BJ (cell line): ENCODE results near the gene NKAIN2. TPM values are rescaled to one million over a fixed set of nuclear protein-coding genes. Genes with fewer than 3 reads are reported as not detected.

Experiments
- CTCF ChIA-PET: fragments of 350-600 bp; formaldehyde crosslinking; extraction: SDS; loops from one replicate; lab custom pipeline; 2021; ENCODE audit warnings: antibody characterized with exemption, inconsistent platforms; lab: Yijun Ruan, JAX
- POLR2A ChIA-PET: fragments of 300-600 bp; sonication (Branson Sonifier 250); formaldehyde crosslinking; extraction: SDS; loops from one replicate; lab custom pipeline; 2021; ENCODE audit warnings: antibody characterized with exemption; lab: Charles Lee
- DNase-seq: peaks from one replicate; pipeline ENCODE4 v3.0.0-alpha.2; 2011; ENCODE audit warnings: low read depth
- H3K27me3 ChIP-seq: 2 replicates; pipeline ENCODE4 v1.6.0; 2011; ENCODE audit warnings: low read length; ENCODE audit not compliant: control insufficient read depth, insufficient read depth
- H3K36me3 ChIP-seq: 2 replicates; pipeline ENCODE4 v1.5.1; 2011; ENCODE audit warnings: low read length; ENCODE audit not compliant: control insufficient read depth, insufficient read depth
- H3K4me3 ChIP-seq: 2 replicates; pipeline ENCODE4 v1.5.1; 2011; ENCODE audit warnings: low read depth, mild to moderate bottlenecking, control low read depth, low read length
- polyA plus RNA-seq: library from polyadenylated mRNA; depleted of rRNA; stranded (reverse); fragments of >200 nt; gene quantifications from 2 replicates; pipeline ENCODE4 v1.2.3, GENCODE V29; 2011
- TF ChIP-seq, protein P1 (sequence below): IDR thresholded peaks from 2 replicates; pipeline ENCODE4 v1.5.1; 2011; ENCODE audit warnings: low read depth, mild to moderate bottlenecking, control low read depth, inconsistent platforms, low read length, moderate library complexity; ENCODE audit not compliant: insufficient read depth

NKAIN2 gene
- polyA plus RNA-seq, 1 experiment = not detected

DNA sequence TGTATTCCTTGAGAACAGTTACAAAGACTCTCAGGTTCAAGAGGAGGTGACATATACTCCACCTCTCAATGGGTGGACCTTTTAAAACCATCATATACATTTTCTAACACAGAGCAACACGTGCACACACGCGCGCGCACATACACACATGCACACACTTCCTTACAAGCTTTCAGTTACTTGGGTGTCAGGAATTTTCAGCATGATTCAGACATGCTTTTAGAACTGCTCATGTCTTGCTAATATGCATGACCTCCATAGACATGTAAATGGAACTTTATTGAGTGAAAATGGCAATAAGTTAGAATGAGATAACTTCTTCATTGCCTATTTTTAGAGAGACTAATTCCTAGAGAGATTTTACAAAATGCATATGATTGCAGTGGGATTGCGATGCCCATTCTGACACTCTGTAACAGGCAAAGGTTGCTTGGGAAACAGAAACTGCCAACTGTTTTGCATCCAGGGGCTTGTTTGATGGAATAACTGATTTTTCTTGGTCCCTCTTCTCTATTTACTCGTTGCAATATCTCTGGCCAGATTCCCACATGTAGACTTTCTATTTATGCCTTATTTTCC lies 627.2 kb downstream of the NKAIN2 start:
- CTCF ChIA-PET = no interaction called here
- H3K4me3 ChIP-seq = no peak overlapping the region
- no peak for DNase-seq
- POLR2A ChIA-PET = no interaction called here
- no peaks in the 10 kb centered on the region for H3K27me3 ChIP-seq
- no peaks in the 10 kb centered on the region for H3K36me3 ChIP-seq
- TF ChIP-seq, protein P1, sequence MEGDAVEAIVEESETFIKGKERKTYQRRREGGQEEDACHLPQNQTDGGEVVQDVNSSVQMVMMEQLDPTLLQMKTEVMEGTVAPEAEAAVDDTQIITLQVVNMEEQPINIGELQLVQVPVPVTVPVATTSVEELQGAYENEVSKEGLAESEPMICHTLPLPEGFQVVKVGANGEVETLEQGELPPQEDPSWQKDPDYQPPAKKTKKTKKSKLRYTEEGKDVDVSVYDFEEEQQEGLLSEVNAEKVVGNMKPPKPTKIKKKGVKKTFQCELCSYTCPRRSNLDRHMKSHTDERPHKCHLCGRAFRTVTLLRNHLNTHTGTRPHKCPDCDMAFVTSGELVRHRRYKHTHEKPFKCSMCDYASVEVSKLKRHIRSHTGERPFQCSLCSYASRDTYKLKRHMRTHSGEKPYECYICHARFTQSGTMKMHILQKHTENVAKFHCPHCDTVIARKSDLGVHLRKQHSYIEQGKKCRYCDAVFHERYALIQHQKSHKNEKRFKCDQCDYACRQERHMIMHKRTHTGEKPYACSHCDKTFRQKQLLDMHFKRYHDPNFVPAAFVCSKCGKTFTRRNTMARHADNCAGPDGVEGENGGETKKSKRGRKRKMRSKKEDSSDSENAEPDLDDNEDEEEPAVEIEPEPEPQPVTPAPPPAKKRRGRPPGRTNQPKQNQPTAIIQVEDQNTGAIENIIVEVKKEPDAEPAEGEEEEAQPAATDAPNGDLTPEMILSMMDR = no peak

DNA sequence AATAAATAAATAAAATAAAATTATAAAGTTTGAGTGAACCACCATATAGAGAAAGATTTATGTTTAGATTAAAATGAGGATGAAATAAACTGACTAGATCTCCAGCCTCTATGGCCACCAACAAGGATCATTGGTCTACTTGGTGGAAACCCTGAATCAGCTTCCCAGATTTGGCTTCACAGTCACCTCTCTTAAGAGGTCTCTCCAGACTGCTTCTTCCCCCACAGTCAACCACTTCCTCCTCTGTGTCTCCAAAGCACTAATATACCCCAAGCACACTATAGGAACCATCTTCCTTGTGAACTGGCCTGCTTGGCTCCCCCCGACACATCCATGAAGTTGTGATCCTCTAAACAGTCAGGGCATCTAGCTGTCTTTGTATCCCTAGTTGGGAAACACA lies 629.0 kb downstream of the NKAIN2 start:
- Histone ChIP-seq H3K27me3 (no peaks in the 10 kb centered on the region), H3K4me3 (no peak overlapping the region), H3K36me3 (no peaks in the 10 kb centered on the region)
- ChIA-PET CTCF (no interaction called here), POLR2A (no interaction called here)
- TF ChIP-seq, protein P1 = no peak
- DNase-seq = no peak

DNA sequence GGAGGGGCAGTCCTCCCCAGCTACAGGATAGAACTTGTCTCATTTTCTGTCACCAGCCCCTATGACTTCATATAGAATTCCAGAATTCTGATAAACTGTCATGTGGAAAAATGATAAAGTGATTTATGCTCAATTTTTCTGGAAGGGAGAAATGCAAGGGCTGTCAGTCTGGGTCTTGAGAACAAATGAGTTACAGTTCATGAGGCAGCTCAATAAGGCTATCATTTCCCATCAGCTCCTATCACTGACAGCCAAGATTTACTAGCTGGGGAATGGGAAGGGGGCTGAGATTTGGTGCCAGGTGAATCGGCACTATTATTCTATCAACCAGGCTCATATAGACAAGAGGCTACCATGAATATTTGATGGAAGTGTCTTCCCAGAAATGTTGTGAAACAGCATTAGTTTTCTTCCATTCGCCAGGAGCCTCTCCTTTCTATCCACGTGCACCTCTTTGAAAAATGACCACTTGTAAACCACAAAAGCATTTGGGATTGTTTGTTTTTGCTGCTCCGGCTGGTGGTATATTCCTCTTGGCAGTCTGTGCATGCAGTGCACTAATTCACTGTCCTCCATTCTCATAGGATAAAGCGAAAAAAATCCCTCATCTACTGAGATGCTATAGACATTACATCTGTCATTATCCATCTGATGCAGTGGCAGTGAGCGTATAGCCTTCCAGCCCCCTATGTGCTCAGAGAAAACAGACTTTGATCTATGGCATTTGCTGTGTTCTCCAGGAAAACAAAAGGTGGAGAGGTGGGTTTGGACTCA lies 629.9 kb downstream of the NKAIN2 start:
- DNase-seq = no peak
- CTCF ChIA-PET = no interaction called here
- no peak overlapping the region for H3K4me3 ChIP-seq
- TF ChIP-seq, protein P1 = no peak
- no peaks in the 10 kb centered on the region for H3K36me3 ChIP-seq
- no peaks in the 10 kb centered on the region for H3K27me3 ChIP-seq
- POLR2A ChIA-PET = no interaction called here

DNA sequence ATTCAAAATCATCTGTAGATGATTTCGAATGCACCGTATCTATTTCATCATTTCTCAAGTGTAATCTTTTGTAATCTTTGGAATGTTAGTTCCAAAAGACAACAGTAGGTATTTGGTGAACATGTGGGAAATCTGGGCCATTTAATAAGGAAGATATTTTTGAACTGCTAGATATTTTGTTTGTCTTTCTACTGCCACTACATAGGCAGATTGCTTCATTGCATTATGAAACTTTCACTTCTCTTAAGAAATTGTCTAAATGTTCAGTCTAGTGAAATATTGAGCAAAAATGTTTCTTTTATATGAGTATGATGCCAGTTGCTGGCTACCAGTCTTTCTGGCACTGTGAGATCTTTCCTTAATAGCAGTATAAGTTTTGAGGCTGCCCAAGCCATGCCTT lies 630.8 kb downstream of the NKAIN2 start:
- no peak for DNase-seq
- TF ChIP-seq, protein P1 = no peak
- H3K36me3 ChIP-seq = no peaks in the 10 kb centered on the region
- no peaks in the 10 kb centered on the region for H3K27me3 ChIP-seq
- POLR2A ChIA-PET = no interaction called here
- H3K4me3 ChIP-seq = no peak overlapping the region
- CTCF ChIA-PET = no interaction called here

DNA sequence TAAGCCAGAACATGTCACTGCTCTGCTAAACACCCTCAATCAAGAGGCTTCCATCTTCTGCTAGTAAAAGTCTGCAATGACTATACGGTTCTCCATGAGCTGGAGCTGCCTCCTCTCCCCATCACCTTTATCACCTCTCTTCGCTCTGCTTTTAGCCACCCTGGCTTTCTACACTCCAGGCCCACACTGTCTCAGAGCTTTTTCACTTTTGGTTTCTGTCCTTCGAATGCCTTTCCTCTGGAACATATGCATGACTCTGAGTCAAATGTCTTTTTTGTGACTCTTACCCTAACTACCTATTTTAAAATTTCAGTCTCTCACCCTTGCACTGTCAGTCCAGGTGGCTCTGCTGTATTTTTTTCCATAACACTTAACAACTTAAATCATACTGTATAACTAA lies 633.1 kb downstream of the NKAIN2 start:
- TF ChIP-seq, protein P1 = no peak
- POLR2A ChIA-PET = no interaction called here
- CTCF ChIA-PET = no interaction called here
- H3K4me3 ChIP-seq = no peak overlapping the region
- no peaks in the 10 kb centered on the region for H3K36me3 ChIP-seq
- DNase-seq = no peak
- H3K27me3 ChIP-seq = no peaks in the 10 kb centered on the region
